CD4-positive, alpha-beta T cell treated with Interleukin-10 for 1 hour (primary cell): Measurements from ENCODE around the gene FBXL2.

Experiments
- DNase-seq: peaks from one replicate; pipeline ENCODE4 v3.0.0-alpha.2; 2020

The FBXL2 gene

DNA sequence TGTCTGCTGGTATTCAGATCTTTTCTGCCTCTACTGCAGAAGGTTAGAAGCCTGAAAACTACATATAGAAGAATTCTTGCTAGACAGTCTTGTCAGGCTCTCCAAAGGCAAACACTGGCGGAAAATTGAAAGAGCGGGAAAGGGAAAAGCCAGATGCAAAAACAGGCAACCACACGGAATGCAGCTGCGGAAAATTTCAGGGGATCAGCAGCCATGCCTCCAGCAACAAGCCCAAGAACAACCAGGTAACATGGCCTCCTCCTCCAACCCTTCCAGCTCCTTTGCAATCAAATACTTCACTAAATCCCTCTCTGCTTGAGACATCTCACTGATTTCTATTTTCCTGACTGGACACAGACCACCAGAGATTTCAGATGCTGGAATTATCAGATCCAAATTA is 153.3 kb downstream of the FBXL2 start:
- no peak for DNase-seq

DNA sequence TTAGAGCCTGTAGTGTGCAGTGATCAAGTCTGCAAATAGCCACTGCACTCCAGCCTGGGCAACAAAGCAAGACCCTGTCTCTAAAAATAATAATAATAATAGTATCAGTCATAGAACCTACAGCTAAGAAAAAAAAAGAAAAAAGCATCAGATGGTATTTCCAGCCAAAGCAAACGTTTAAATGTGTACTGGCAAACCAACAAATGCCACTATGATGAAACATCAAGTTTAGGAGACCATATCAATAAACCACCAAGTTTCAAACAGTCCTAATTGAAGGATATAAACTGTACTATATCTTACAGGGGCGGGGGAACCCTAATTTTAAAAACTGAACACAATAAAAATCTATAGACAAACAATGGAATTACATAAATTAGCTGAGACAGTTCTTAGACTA is 156.6 kb downstream of the FBXL2 start:
- no peak for DNase-seq
